Prostate gland (tissue), 2 donors: Measurements from ENCODE around the gene PTPRJ.

Source experiments
- CTCF ChIP-seq, 4 experiments: fragments of 200-600 bp in 2 of 4; fragments of 450-650 bp in 2 of 4; sonication (generic) in 2 of 4; IDR thresholded peaks; 1 replicate in 3 of 4; 2 replicates in 1 of 4; pipeline ENCODE4 v1.5.1; 2016 to 2019; ENCODE audit warnings: antibody characterized with exemption in 4 of 4, mild to moderate bottlenecking in 2 of 4, moderate library complexity in 2 of 4
- POLR2A ChIP-seq: fragments of 450-650 bp; IDR thresholded peaks from one replicate; pipeline ENCODE4 v1.6.1; 2016; ENCODE audit warnings: antibody characterized with exemption, mild to moderate bottlenecking

- TF ChIP-seq CTCF (IDR thresholded peaks at IDR 0.05): no peak
- TF ChIP-seq POLR2A: no peak
Observed at GRCh38 chr11:48004456-48004855, 24.1 kb downstream of the PTPRJ start.
